Measurements from ENCODE around the gene ILF2. TPM values are rescaled to one million over a fixed set of nuclear protein-coding genes. Genes with fewer than 3 reads are reported as not detected.
A peak's percentile ranks its signal among the peaks of the same experiment; 100 is the strongest.
"Not testable (repeated sequence)": the region's sequence is repeated elsewhere in the genome, so short reads cannot be mapped to it uniquely, and the experiment has no call there.

The ILF2 gene
- total RNA-seq, 1 donor from 2014 or later, result 474 TPM

DNA sequence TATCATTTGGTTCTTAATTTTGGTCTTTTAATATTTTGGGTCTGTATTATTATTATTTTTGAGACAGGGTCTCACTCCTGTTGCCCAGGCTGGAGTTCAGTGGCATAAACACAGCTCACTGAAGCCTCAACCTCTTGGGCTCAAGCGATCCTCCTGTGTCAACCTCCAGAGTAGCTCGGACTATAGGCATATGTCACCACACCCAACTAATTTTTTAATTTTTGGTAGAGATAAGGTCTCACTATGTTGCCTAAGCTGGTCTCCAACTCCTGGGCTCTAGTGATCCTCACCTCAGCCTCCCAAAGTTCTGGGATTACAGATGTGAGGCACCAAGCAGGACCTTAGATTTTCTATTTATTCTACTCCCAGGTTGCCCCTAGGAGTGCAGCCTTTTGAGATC lies 2.7 kb upstream of the ILF2 start:
- no peak overlapping the region for H2AFZ ChIP-seq (replicated peaks)
- peaks cover 8% of the 10 kb centered on the region for H3K36me3 ChIP-seq
- Mint-ChIP-seq H3K27ac (no peak overlapping the region), H3K9me3 (no peaks in the 10 kb centered on the region), H3K4me3 (peak overlapping the region; percentile 62), H3K27me3 (ENCODE audit: insufficient read depth, low read depth) (peaks cover 9% of the 10 kb centered on the region), H3K36me3 (peaks cover 11% of the 10 kb centered on the region), H3K4me1 (peaks cover 23% of the 10 kb centered on the region)
- H3K4me2 ChIP-seq, result no peak overlapping the region
- H3K9me3 ChIP-seq (ENCODE audit: low read depth), result no peaks in the 10 kb centered on the region
- no peak overlapping the region for H3K9ac ChIP-seq
- H3F3A ChIP-seq (ENCODE audit: low read depth), result peaks cover 23% of the 10 kb centered on the region
- H3K4me3 ChIP-seq, result no peak overlapping the region
- no peak overlapping the region for H3K27ac ChIP-seq
- no peak for DNase-seq (ENCODE audit: low spot score)
- peaks cover 21% of the 10 kb centered on the region for H4K20me1 ChIP-seq (ENCODE audit: low read depth)
- H3K79me2 ChIP-seq (ENCODE audit: low read depth), result peaks cover 23% of the 10 kb centered on the region
- H3K4me1 ChIP-seq, result peaks cover 15% of the 10 kb centered on the region
- peaks cover 14% of the 10 kb centered on the region for H3K27me3 ChIP-seq
- TF ChIP-seq, protein P1, sequence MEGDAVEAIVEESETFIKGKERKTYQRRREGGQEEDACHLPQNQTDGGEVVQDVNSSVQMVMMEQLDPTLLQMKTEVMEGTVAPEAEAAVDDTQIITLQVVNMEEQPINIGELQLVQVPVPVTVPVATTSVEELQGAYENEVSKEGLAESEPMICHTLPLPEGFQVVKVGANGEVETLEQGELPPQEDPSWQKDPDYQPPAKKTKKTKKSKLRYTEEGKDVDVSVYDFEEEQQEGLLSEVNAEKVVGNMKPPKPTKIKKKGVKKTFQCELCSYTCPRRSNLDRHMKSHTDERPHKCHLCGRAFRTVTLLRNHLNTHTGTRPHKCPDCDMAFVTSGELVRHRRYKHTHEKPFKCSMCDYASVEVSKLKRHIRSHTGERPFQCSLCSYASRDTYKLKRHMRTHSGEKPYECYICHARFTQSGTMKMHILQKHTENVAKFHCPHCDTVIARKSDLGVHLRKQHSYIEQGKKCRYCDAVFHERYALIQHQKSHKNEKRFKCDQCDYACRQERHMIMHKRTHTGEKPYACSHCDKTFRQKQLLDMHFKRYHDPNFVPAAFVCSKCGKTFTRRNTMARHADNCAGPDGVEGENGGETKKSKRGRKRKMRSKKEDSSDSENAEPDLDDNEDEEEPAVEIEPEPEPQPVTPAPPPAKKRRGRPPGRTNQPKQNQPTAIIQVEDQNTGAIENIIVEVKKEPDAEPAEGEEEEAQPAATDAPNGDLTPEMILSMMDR (IDR thresholded peaks at IDR 0.05), result no peak
- TF ChIP-seq EZH2 (IDR thresholded peaks at IDR 0.05) (no peak), EZH2phosphoT487 (IDR thresholded peaks at IDR 0.05) (no peak)

- TF ChIP-seq, protein P1 (IDR thresholded peaks at IDR 0.05), result peak; percentile 29
- peak overlapping the region; percentile 9 for H3K27ac Mint-ChIP-seq
- Histone ChIP-seq H3K4me1 (peaks cover 11% of the 10 kb centered on the region), H2AFZ (replicated peaks) (peak overlapping the region; percentile 85), H3K4me2 (peak overlapping the region; percentile 63), H3K4me3 (peak overlapping the region; percentile 74), H4K20me1 (ENCODE audit: low read depth) (peaks cover 19% of the 10 kb centered on the region), H3K36me3 (peaks cover 22% of the 10 kb centered on the region), H3F3A (ENCODE audit: low read depth) (peaks cover 33% of the 10 kb centered on the region), H3K9ac (peak overlapping the region; percentile 1), H3K79me2 (ENCODE audit: low read depth) (peaks cover 40% of the 10 kb centered on the region)
- H3K9me3 ChIP-seq (ENCODE audit: low read depth); H3K4me3 Mint-ChIP-seq; H3K27me3 ChIP-seq; H3K27ac ChIP-seq; H3K9me3 Mint-ChIP-seq; H3K27me3 Mint-ChIP-seq (ENCODE audit: insufficient read depth, low read depth): not testable (repeated sequence)
- DNase-seq (ENCODE audit: low spot score), result peak; percentile 32
- peaks cover 26% of the 10 kb centered on the region for H3K36me3 Mint-ChIP-seq
- peaks cover 19% of the 10 kb centered on the region for H3K4me1 Mint-ChIP-seq
Observed at GRCh38 chr1:153671628-153672353, 998 bp upstream of the ILF2 start.

- H3K27me3 Mint-ChIP-seq (ENCODE audit: insufficient read depth, low read depth), result no peaks in the 10 kb centered on the region
- H3K9ac ChIP-seq, result peak overlapping the region; percentile 94
- peak; percentile 20 for DNase-seq (ENCODE audit: low spot score)
- peak overlapping the region; percentile 94 for H3K27ac Mint-ChIP-seq
- H3K9me3 ChIP-seq (ENCODE audit: low read depth), result no peaks in the 10 kb centered on the region
- peak overlapping the region; percentile 82 for H3K4me3 ChIP-seq
- H3K4me3 Mint-ChIP-seq, result no peak overlapping the region
- no peaks in the 10 kb centered on the region for H3K9me3 Mint-ChIP-seq
- H3K36me3 Mint-ChIP-seq, result peaks cover 30% of the 10 kb centered on the region
- H3K4me1 ChIP-seq, result peaks cover 11% of the 10 kb centered on the region
- peak overlapping the region; percentile 91 for H3K4me2 ChIP-seq
- no peak overlapping the region for H3K27ac ChIP-seq
- peaks cover 46% of the 10 kb centered on the region for H3K79me2 ChIP-seq (ENCODE audit: low read depth)
- H3K4me1 Mint-ChIP-seq, result peaks cover 19% of the 10 kb centered on the region
- H3F3A ChIP-seq (ENCODE audit: low read depth), result peaks cover 47% of the 10 kb centered on the region
- H3K36me3 ChIP-seq, result peaks cover 26% of the 10 kb centered on the region
- peaks cover 19% of the 10 kb centered on the region for H4K20me1 ChIP-seq (ENCODE audit: low read depth)
- TF ChIP-seq, protein P1 (IDR thresholded peaks at IDR 0.05), result no peak
- TF ChIP-seq EZH2 (IDR thresholded peaks at IDR 0.05) (no peak), EZH2phosphoT487 (IDR thresholded peaks at IDR 0.05) (no peak)
- H2AFZ ChIP-seq (replicated peaks), result no peak overlapping the region
- no peaks in the 10 kb centered on the region for H3K27me3 ChIP-seq
Observed at GRCh38 chr1:153670257-153670858, 435 bp downstream of the ILF2 start.
